Measurements from ENCODE around the gene C19orf67.

- no peak for TF ChIP-seq POLR2AphosphoS5 (IDR thresholded peaks at IDR 0.05)
- TF ChIP-seq POLR2A (IDR thresholded peaks at IDR 0.05) = no peak
- no peak for TF ChIP-seq CTCF (IDR thresholded peaks at IDR 0.05)
- TF ChIP-seq EP300 (IDR thresholded peaks at IDR 0.05) = no peak
These were observed 33.1 kb downstream of the C19orf67 start for GRCh38 chr19:14052470-14052869.
